ENCODE data around the gene FBXL20. TPM values are rescaled to one million over a fixed set of nuclear protein-coding genes. Genes with fewer than 3 reads are reported as not detected.

The FBXL20 gene
- total and polyA plus RNA-seq, 10 of the 15 experiments (the other 5 are each of a cell fraction or from before 2014, with no cell fraction given) = 1.2 to 8.3 (median 4.4) TPM

GRCh38 chr17:39450847-39451581, 49.6 kb upstream of the FBXL20 start, which contains the start of gene MED1 (continued):
- TF ChIP-seq ELK1 (IDR thresholded peaks at IDR 0.05; ENCODE audit: low read depth, low read length) (no peak), SMAD1 (IDR thresholded peaks at IDR 0.05; ENCODE audit: low read depth, partially characterized antibody) (peak; percentile 40), EP300 (IDR thresholded peaks at IDR 0.05; ENCODE audit: borderline replicate concordance in 1 of 2, control insufficient read depth in 1 of 2, low read depth in 2 of 2, low read length in 2 of 2) (no peak), MEF2B (IDR thresholded peaks at IDR 0.05; ENCODE audit: partially characterized antibody, poor library complexity, severe bottlenecking) (peak; percentile 37), WRNIP1 (IDR thresholded peaks at IDR 0.05; ENCODE audit: borderline replicate concordance, low read depth, low read length) (no peak), GATAD2B (conservative IDR thresholded peaks at IDR 0.05; ENCODE audit: low read depth) (no peak), CREB1 (IDR thresholded peaks at IDR 0.05; ENCODE audit: low read depth) (peak; percentile 66), NFIC (IDR thresholded peaks at IDR 0.05; ENCODE audit: low read depth, low read length) (peak; percentile 22; the same call in 1 of the 2 replicates), CBX5 (IDR thresholded peaks at IDR 0.05; ENCODE audit: low read depth) (peak; percentile 30; the same call in 1 of the 2 replicates), HCFC1 (IDR thresholded peaks at IDR 0.05; ENCODE audit: low read length) (peak; percentile 53), ATF2 (IDR thresholded peaks at IDR 0.05; ENCODE audit: low read length) (peak; percentile 39; the same call in 1 of the 2 replicates), SIX5 (IDR thresholded peaks at IDR 0.05; ENCODE audit: low read depth, low read length, severe bottlenecking) (no peak), ZNF207 (IDR thresholded peaks at IDR 0.05; ENCODE audit: borderline replicate concordance) (0 out of 2 replicates have a peak, but pooled peaks have one; percentile 46), MLLT1 (IDR thresholded peaks at IDR 0.05) (no peak), CHD2 (IDR thresholded peaks at IDR 0.05; ENCODE audit: borderline replicate concordance, low read depth, low read length) (peak; percentile 99), SPI1 (IDR thresholded peaks at IDR 0.05; ENCODE audit: borderline replicate concordance, insufficient read depth, low read depth, low read length) (peak; percentile 74)
- TF ChIP-seq, protein P1, sequence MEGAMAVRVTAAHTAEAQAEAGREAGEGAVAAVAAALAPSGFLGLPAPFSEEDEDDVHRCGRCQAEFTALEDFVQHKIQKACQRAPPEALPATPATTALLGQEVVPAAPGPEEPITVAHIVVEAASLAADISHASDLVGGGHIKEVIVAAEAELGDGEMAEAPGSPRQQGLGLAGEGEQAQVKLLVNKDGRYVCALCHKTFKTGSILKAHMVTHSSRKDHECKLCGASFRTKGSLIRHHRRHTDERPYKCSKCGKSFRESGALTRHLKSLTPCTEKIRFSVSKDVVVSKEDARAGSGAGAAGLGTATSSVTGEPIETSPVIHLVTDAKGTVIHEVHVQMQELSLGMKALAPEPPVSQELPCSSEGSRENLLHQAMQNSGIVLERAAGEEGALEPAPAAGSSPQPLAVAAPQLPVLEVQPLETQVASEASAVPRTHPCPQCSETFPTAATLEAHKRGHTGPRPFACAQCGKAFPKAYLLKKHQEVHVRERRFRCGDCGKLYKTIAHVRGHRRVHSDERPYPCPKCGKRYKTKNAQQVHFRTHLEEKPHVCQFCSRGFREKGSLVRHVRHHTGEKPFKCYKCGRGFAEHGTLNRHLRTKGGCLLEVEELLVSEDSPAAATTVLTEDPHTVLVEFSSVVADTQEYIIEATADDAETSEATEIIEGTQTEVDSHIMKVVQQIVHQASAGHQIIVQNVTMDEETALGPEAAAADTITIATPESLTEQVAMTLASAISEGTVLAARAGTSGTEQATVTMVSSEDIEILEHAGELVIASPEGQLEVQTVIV (IDR thresholded peaks at IDR 0.05; ENCODE audit: borderline replicate concordance, partially characterized antibody) = peak; percentile 40
- TF ChIP-seq, protein P2, sequence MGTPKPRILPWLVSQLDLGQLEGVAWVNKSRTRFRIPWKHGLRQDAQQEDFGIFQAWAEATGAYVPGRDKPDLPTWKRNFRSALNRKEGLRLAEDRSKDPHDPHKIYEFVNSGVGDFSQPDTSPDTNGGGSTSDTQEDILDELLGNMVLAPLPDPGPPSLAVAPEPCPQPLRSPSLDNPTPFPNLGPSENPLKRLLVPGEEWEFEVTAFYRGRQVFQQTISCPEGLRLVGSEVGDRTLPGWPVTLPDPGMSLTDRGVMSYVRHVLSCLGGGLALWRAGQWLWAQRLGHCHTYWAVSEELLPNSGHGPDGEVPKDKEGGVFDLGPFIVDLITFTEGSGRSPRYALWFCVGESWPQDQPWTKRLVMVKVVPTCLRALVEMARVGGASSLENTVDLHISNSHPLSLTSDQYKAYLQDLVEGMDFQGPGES (IDR thresholded peaks at IDR 0.05) = no peak
- TF ChIP-seq, protein P3, sequence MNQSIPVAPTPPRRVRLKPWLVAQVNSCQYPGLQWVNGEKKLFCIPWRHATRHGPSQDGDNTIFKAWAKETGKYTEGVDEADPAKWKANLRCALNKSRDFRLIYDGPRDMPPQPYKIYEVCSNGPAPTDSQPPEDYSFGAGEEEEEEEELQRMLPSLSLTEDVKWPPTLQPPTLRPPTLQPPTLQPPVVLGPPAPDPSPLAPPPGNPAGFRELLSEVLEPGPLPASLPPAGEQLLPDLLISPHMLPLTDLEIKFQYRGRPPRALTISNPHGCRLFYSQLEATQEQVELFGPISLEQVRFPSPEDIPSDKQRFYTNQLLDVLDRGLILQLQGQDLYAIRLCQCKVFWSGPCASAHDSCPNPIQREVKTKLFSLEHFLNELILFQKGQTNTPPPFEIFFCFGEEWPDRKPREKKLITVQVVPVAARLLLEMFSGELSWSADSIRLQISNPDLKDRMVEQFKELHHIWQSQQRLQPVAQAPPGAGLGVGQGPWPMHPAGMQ (IDR thresholded peaks at IDR 0.05; ENCODE audit: borderline replicate concordance) = peak; percentile 90

All from GM12878 (cell line).